SJCRH30 (cell line): ENCODE results near the gene TRMT2A. TPM values are rescaled to one million over a fixed set of nuclear protein-coding genes. Genes with fewer than 3 reads are reported as not detected.
"Not testable (repeated sequence)": the region's sequence is repeated elsewhere in the genome, so short reads cannot be mapped to it uniquely, and the experiment has no call there.

Experiments used
- DNase-seq, 2 experiments: peaks; one replicate each; pipeline ENCODE4 v3.0.0-alpha.2; 2015 to 2020
- H3K27ac ChIP-seq: fragments of 250-450 bp; sonication (Bioruptor Pico); 2 replicates; pipeline ENCODE4 v1.5.1; 2020; ENCODE audit warnings: mild to moderate bottlenecking, moderate library complexity
- H3K27me3 ChIP-seq: fragments of 250-450 bp; sonication (Bioruptor Pico); 2 replicates; pipeline ENCODE4 v1.5.1; 2020; ENCODE audit warnings: mild to moderate bottlenecking, moderate library complexity
- H3K36me3 ChIP-seq: fragments of 250-450 bp; sonication (Bioruptor Pico); 2 replicates; pipeline ENCODE4 v1.5.1; 2020; ENCODE audit warnings: mild to moderate bottlenecking, moderate library complexity
- H3K4me1 ChIP-seq: fragments of 250-450 bp; sonication (Bioruptor Pico); 2 replicates; pipeline ENCODE4 v1.5.1; 2020; ENCODE audit warnings: mild to moderate bottlenecking, moderate library complexity
- H3K4me3 ChIP-seq: fragments of 250-450 bp; sonication (Bioruptor Pico); 2 replicates; pipeline ENCODE4 v1.5.1; 2020; ENCODE audit warnings: mild to moderate bottlenecking, moderate library complexity
- H3K9me3 ChIP-seq: fragments of 250-450 bp; sonication (Bioruptor Pico); replicated peaks from 2 replicates; pipeline ENCODE4 v1.5.1; 2020; ENCODE audit warnings: mild to moderate bottlenecking, moderate library complexity
- total RNA-seq: library from RNA; depleted of rRNA; stranded (reverse); fragments of >200 nt; shearing (Covaris generic); gene quantifications from 2 replicates; pipeline ENCODE4 v1.2.3, GENCODE V29; 2014; rRNA removed

Gene TRMT2A
- total RNA-seq, 1 experiment from 2014 or later: 28.3 TPM

DNA sequence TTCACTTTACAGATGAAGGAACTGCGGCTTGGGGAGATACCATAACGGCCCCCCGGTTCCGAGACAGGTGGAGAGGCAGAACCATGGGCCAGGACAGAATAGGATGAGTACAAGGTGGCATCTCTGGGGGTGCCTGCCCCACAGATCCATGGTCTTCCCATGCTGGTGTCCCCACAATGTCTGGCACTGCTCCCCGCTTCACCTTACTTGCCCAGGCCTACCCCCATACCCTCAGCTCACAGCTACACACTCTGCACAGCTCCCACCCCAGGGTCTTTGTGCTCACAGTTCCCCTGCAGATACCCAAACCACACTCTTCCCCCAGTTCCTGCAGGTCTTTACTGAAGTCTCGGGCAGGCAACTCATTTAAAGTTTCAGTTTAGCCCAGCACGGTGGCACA, 48.4 kb downstream of the TRMT2A start:
- Histone ChIP-seq H3K4me3 (no peak overlapping the region), H3K27me3 (no peaks in the 10 kb centered on the region), H3K9me3 (no peaks in the 10 kb centered on the region), H3K4me1 (no peaks in the 10 kb centered on the region), H3K36me3 (no peaks in the 10 kb centered on the region), H3K27ac (no peak overlapping the region)
- DNase-seq: no peak

- H3K4me3 ChIP-seq, H3K36me3 ChIP-seq, H3K27ac ChIP-seq, H3K27me3 ChIP-seq, DNase-seq, H3K9me3 ChIP-seq, H3K4me1 ChIP-seq: not testable (repeated sequence)
These were observed 49.7 kb downstream of the TRMT2A start for GRCh38 chr22:20067384-20067682.

GRCh38 chr22:20066617-20067383, 50.2 kb downstream of the TRMT2A start:
- Histone ChIP-seq H3K4me3 (no peak overlapping the region), H3K9me3 (no peaks in the 10 kb centered on the region), H3K27ac (no peak overlapping the region), H3K36me3 (no peaks in the 10 kb centered on the region), H3K27me3 (no peaks in the 10 kb centered on the region), H3K4me1 (peaks cover 5% of the 10 kb centered on the region; the same call in 1 of the 2 replicates)
- no peak for DNase-seq

- Histone ChIP-seq H3K9me3 (no peaks in the 10 kb centered on the region), H3K4me3 (no peak overlapping the region), H3K36me3 (no peaks in the 10 kb centered on the region), H3K27me3 (no peaks in the 10 kb centered on the region), H3K27ac (no peak overlapping the region), H3K4me1 (peaks cover 5% of the 10 kb centered on the region; the same call in 1 of the 2 replicates)
- no peak for DNase-seq
These were observed 51.0 kb downstream of the TRMT2A start for GRCh38 chr22:20065896-20066616.

DNA sequence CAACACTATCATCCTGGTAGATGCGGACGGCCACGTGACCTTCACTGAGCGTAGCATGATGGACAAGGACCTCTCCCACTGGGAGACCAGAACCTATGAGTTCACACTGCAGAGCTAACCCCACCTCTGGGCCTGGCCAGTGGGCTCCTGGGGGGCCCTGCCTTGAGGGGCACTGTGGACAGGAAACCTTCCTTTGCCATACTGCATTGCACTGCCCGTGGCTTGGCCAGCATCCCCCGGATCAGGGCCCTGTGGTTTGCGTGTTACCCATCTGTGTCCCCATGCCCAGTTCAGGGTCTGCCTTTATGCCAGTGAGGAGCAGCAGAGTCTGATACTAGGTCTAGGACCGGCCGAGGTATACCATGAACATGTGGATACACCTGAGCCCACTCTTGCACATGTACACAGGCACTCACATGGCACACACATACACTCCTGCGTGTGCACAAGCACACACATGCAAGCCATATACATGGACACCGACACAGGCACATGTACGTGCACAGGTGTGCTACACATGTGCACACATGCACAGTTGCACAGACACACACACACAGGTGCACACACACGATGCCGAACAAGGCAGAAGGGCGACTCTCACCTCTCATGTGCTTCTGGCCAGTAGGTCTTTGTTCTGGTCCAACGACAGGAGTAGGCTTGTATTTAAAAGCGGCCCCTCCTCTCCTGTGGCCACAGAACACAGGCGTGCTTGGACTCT, 52.3 kb downstream of the TRMT2A start:
- DNase-seq: no peak
- Histone ChIP-seq H3K36me3 (no peaks in the 10 kb centered on the region), H3K27me3 (no peaks in the 10 kb centered on the region)

GRCh38 chr22:20064140-20064480, 52.9 kb downstream of the TRMT2A start:
- Histone ChIP-seq H3K27ac (no peak overlapping the region), H3K36me3 (no peaks in the 10 kb centered on the region), H3K4me3 (no peak overlapping the region), H3K4me1 (peaks cover 11% of the 10 kb centered on the region; the same call in 1 of the 2 replicates), H3K27me3 (no peaks in the 10 kb centered on the region), H3K9me3 (no peaks in the 10 kb centered on the region)
- DNase-seq: no peak

More for the DNA sequence above, 52.3 kb downstream of the TRMT2A start:
- no peak overlapping the region for H3K4me3 ChIP-seq
- H3K4me1 ChIP-seq: peaks cover 5% of the 10 kb centered on the region; the same call in 1 of the 2 replicates
- no peaks in the 10 kb centered on the region for H3K9me3 ChIP-seq
- no peak overlapping the region for H3K27ac ChIP-seq

GRCh38 chr22:20063271-20064139, 53.5 kb downstream of the TRMT2A start:
- peaks cover 11% of the 10 kb centered on the region; the same call in 1 of the 2 replicates for H3K4me1 ChIP-seq
- DNase-seq: no peak
- H3K27ac ChIP-seq: no peak overlapping the region
- no peaks in the 10 kb centered on the region for H3K36me3 ChIP-seq
- H3K27me3 ChIP-seq: no peaks in the 10 kb centered on the region
- H3K4me3 ChIP-seq: no peak overlapping the region
- no peaks in the 10 kb centered on the region for H3K9me3 ChIP-seq

GRCh38 chr22:20062766-20063083, 54.3 kb downstream of the TRMT2A start:
- Histone ChIP-seq H3K9me3 (no peaks in the 10 kb centered on the region), H3K4me1 (peaks cover 11% of the 10 kb centered on the region; the same call in 1 of the 2 replicates), H3K36me3 (no peaks in the 10 kb centered on the region), H3K27me3 (no peaks in the 10 kb centered on the region), H3K4me3 (no peak overlapping the region), H3K27ac (no peak overlapping the region)
- no peak for DNase-seq

GRCh38 chr22:20062043-20062765, 54.8 kb downstream of the TRMT2A start:
- no peak for DNase-seq
- no peak overlapping the region for H3K4me3 ChIP-seq
- no peaks in the 10 kb centered on the region for H3K27me3 ChIP-seq
- H3K36me3 ChIP-seq: no peaks in the 10 kb centered on the region
- peaks cover 11% of the 10 kb centered on the region; the same call in 1 of the 2 replicates for H3K4me1 ChIP-seq
- H3K27ac ChIP-seq: no peak overlapping the region
- no peaks in the 10 kb centered on the region for H3K9me3 ChIP-seq

Other genes with a start within 250 kb of the TRMT2A start
- gene COMT, start 175.5 kb downstream of the TRMT2A start, total RNA-seq: 69.2 and 74.6 TPM in 2 replicates
- gene TXNRD2, start 175.4 kb downstream of the TRMT2A start, total RNA-seq: 17.0 and 17.2 TPM in 2 replicates
- 4.2 and 9.0 TPM in 2 replicates for gene ARVCF, start 100.4 kb downstream of the TRMT2A start, total RNA-seq
- gene TANGO2, start 96.1 kb downstream of the TRMT2A start, total RNA-seq: 8.1 and 9.4 TPM in 2 replicates
- gene DGCR8, start 37.0 kb downstream of the TRMT2A start, total RNA-seq: 30.0 and 39.3 TPM in 2 replicates
- gene RANBP1, start 1.1 kb downstream of the TRMT2A start, total RNA-seq: 624 and 627 TPM in 2 replicates
- 13.6 and 16.4 TPM in 2 replicates for gene ZDHHC8, start 14.6 kb upstream of the TRMT2A start, total RNA-seq
- not detected in 2 replicates for gene CCDC188, start 33.8 kb upstream of the TRMT2A start, total RNA-seq
- gene RTN4R, start 151.1 kb upstream of the TRMT2A start, total RNA-seq: 0.10 and 0.30 TPM in 2 replicates
- gene DGCR6L, start 202.8 kb upstream of the TRMT2A start, total RNA-seq: 25.8 and 31.1 TPM in 2 replicates